ENCODE data around the gene KRT78.

The KRT78 gene

GRCh38 chr12:52838609-52839435 lies 10.0 kb downstream of the KRT78 start:
- DNase-seq (ENCODE audit: low read depth in 3 of 3): no peak

GRCh38 chr12:52837781-52838608 lies 10.8 kb downstream of the KRT78 start:
- DNase-seq (ENCODE audit: low read depth in 3 of 3): no peak

- no peak for DNase-seq (ENCODE audit: low read depth in 3 of 3)
Measured at GRCh38 chr12:52837413-52837741, 11.4 kb downstream of the KRT78 start.

GRCh38 chr12:52836491-52837412 lies 12.0 kb downstream of the KRT78 start:
- DNase-seq (ENCODE audit: low read depth in 3 of 3): no peak

GRCh38 chr12:52836042-52836466 lies 12.7 kb downstream of the KRT78 start:
- peak; percentile 20 to 59 (median 24) for DNase-seq (ENCODE audit: low read depth in 3 of 3)

GRCh38 chr12:52835271-52836041 lies 13.3 kb downstream of the KRT78 start:
- DNase-seq (ENCODE audit: low read depth in 3 of 3): no peak

GRCh38 chr12:52834727-52835001 lies 14.1 kb downstream of the KRT78 start:
- DNase-seq (ENCODE audit: low read depth in 3 of 3): no peak

- no peak for DNase-seq (ENCODE audit: low read depth in 3 of 3)
Measured at GRCh38 chr12:52833922-52834726, 14.7 kb downstream of the KRT78 start, which contains the start of gene KRT79. Gene KRT79 (minus strand): TSS chr12:52834311. CDS start chr12:52834260, 51 bp downstream.

- DNase-seq (ENCODE audit: low read depth in 3 of 3): no peak
Measured at GRCh38 chr12:52832985-52833905, 15.5 kb downstream of the KRT78 start.

GRCh38 chr12:52832451-52832850 lies 16.3 kb downstream of the KRT78 start:
- no peak for DNase-seq (ENCODE audit: low read depth in 3 of 3)

GRCh38 chr12:52831251-52831650 lies 17.5 kb downstream of the KRT78 start:
- DNase-seq (ENCODE audit: low read depth in 3 of 3): no peak

GRCh38 chr12:52829986-52830770 lies 18.6 kb downstream of the KRT78 start:
- DNase-seq (ENCODE audit: low read depth in 3 of 3): no peak

GRCh38 chr12:52828591-52829021 lies 20.2 kb downstream of the KRT78 start:
- DNase-seq (ENCODE audit: low read depth in 3 of 3): no peak

GRCh38 chr12:52828156-52828555 lies 20.6 kb downstream of the KRT78 start:
- no peak for DNase-seq (ENCODE audit: low read depth in 3 of 3)

GRCh38 chr12:52827499-52828090 lies 21.2 kb downstream of the KRT78 start:
- no peak for DNase-seq (ENCODE audit: low read depth in 3 of 3)

GRCh38 chr12:52826611-52827498 lies 21.9 kb downstream of the KRT78 start:
- DNase-seq (ENCODE audit: low read depth in 3 of 3): no peak

- DNase-seq (ENCODE audit: low read depth in 3 of 3): no peak
Measured at GRCh38 chr12:52825961-52826360, 22.8 kb downstream of the KRT78 start.
